Hepatocyte (in vitro differentiated cells): ENCODE results near the gene ADGRB3.

Source experiments
- CTCF ChIP-seq: fragments of 200-600 bp; sonication (generic); IDR thresholded peaks from 2 replicates; pipeline ENCODE4 v1.5.1; 2016; ENCODE audit warnings: antibody characterized with exemption, mild to moderate bottlenecking; ENCODE audit not compliant: poor library complexity
- EZH2 ChIP-seq: fragments of 200-600 bp; sonication (generic); IDR thresholded peaks from 2 replicates; pipeline ENCODE4 v1.6.1; 2016; ENCODE audit warnings: antibody characterized with exemption, mild to moderate bottlenecking, borderline replicate concordance

GRCh38 chr6:69379518-69379917, 744.4 kb downstream of the ADGRB3 start:
- TF ChIP-seq CTCF (no peak), EZH2 (no peak)
